Activated naive CD8-positive, alpha-beta T cell treated with anti-CD3 and anti-CD28 coated beads, Interleukin-2, amount 50 U/mL, for 16 hours (primary cell): ENCODE results near the gene EVI5L.
"Not testable (repeated sequence)": the region's sequence is repeated elsewhere in the genome, so short reads cannot be mapped to it uniquely, and the experiment has no call there.

Experiments used
- DNase-seq: peaks from one replicate; pipeline ENCODE4 v3.0.0-alpha.2; 2020; ENCODE audit warnings: low read depth, low spot score

The EVI5L gene

GRCh38 chr19:7871437-7872305 is 41.7 kb downstream of the EVI5L start:
- peak; percentile 64 for DNase-seq

GRCh38 chr19:7872306-7873204 is 42.5 kb downstream of the EVI5L start:
- no peak for DNase-seq

GRCh38 chr19:7873304-7874075 is 43.5 kb downstream of the EVI5L start:
- no peak for DNase-seq

GRCh38 chr19:7874076-7874896 is 44.3 kb downstream of the EVI5L start, which contains the start of gene PRR36:
TSS of gene PRR36 (minus strand) at chr19:7874390. CDS start at chr19:7873689, 701 bp downstream.
- no peak for DNase-seq

GRCh38 chr19:7874897-7875273 is 44.9 kb downstream of the EVI5L start:
- DNase-seq = no peak

GRCh38 chr19:7877249-7877836 is 47.3 kb downstream of the EVI5L start:
- DNase-seq = no peak

- no peak for DNase-seq
These were observed 49.2 kb downstream of the EVI5L start for GRCh38 chr19:7879111-7879807.

GRCh38 chr19:7879836-7880235 is 49.8 kb downstream of the EVI5L start:
- DNase-seq = no peak

- no peak for DNase-seq
These were observed 51.9 kb downstream of the EVI5L start for GRCh38 chr19:7881910-7882309.

GRCh38 chr19:7883105-7883504 is 53.1 kb downstream of the EVI5L start:
- DNase-seq = no peak

- no peak for DNase-seq
These were observed 54.0 kb downstream of the EVI5L start for GRCh38 chr19:7883796-7884570.

GRCh38 chr19:7885818-7886217 is 55.8 kb downstream of the EVI5L start:
- no peak for DNase-seq

GRCh38 chr19:7887408-7888144 is 57.6 kb downstream of the EVI5L start:
- DNase-seq = no peak

- no peak for DNase-seq
These were observed 58.3 kb downstream of the EVI5L start, which contains the start of gene LRRC8E for GRCh38 chr19:7888145-7888825. TSS of gene LRRC8E (plus strand) at chr19:7888510. CDS start at chr19:7895604, 7,094 bp downstream.

GRCh38 chr19:7888826-7889217 is 58.8 kb downstream of the EVI5L start:
- no peak for DNase-seq

- DNase-seq = not testable (repeated sequence)
These were observed 63.5 kb downstream of the EVI5L start for GRCh38 chr19:7893362-7894101.
